Body of pancreas (tissue), 4 donors: Measurements from ENCODE around the gene SLC6A9. TPM values are rescaled to one million over a fixed set of nuclear protein-coding genes. Genes with fewer than 3 reads are reported as not detected.

ENCODE experiments used
- ATAC-seq: fragments of 150-250 bp; one replicate; pipeline ENCODE4 v1.9.1; 2016
- DNase-seq, 4 donors: peaks; one replicate each; pipeline ENCODE4 v3.0.0-alpha.2; 2019
- H3K27ac ChIP-seq, 4 donors: fragments of 200-600 bp; sonication (generic); 1 replicate in 3 of 4; 2 replicates in 1 of 4; pipeline versions ENCODE4 v1.5.1 to v1.6.1; 2016 to 2019; ENCODE audit warnings: mild to moderate bottlenecking in 1 of 4, mixed read lengths in 1 of 4, moderate library complexity in 1 of 4
- H3K27me3 ChIP-seq, 2 donors: fragments of 200-600 bp; sonication (generic); one replicate each; pipeline ENCODE4 v1.6.0; 2016; ENCODE audit warnings: mild to moderate bottlenecking in 1 of 2
- H3K36me3 ChIP-seq, 2 donors: fragments of 200-600 bp; sonication (generic); replicated peaks in 1 of 2; 2 replicates each; pipeline ENCODE4 v1.5.1; 2016; ENCODE audit warnings: low read depth in 2 of 2; ENCODE audit not compliant: insufficient read depth in 1 of 2
- H3K4me1 ChIP-seq: fragments of 200-600 bp; sonication (generic); one replicate; pipeline ENCODE4 v1.6.0; 2016
- H3K4me3 ChIP-seq, 2 donors: fragments of 200-600 bp; sonication (generic); 1 replicate in 1 of 2; 2 replicates in 1 of 2; pipeline ENCODE4 v1.5.1; 2016 to 2019
- H3K9me3 ChIP-seq, 3 donors: fragments of 200-600 bp; sonication (generic); 1 replicate in 2 of 3; 2 replicates in 1 of 3; pipeline ENCODE4 v1.5.1; 2016
- CTCF ChIP-seq, 7 experiments: fragments of 450-650 bp in 4 of 7; fragments of 200-600 bp in 3 of 7; sonication (generic) in 3 of 7; IDR thresholded peaks; one replicate each; pipeline ENCODE4 v1.5.1; 2016 to 2019; ENCODE audit warnings: antibody characterized with exemption in 7 of 7
- POLR2A ChIP-seq, 3 donors: fragments of 450-650 bp; IDR thresholded peaks; one replicate each; pipeline ENCODE4 v1.6.1; 2016; ENCODE audit warnings: antibody characterized with exemption in 3 of 3, mild to moderate bottlenecking in 2 of 3
- WGBS, 2 donors: methylation state at CpG; one replicate each; pipeline ENCODE4 v1.1.5; 2017; 5-methylcytosine and 5-hydroxymethylcytosine counted together
- intact Hi-C: fragments of 100-400 bp; cut with DNase I; formaldehyde crosslinking; loops from one replicate; pipeline ENCODE4 v1.15.1; 2023
- total RNA-seq, 2 donors: library from RNA; depleted of rRNA; stranded (reverse); fragments of >200 nt; gene quantifications; one replicate each; pipeline ENCODE4 v1.1.0, GENCODE V29; 2016

SLC6A9 gene
- total RNA-seq, 2 donors from 2014 or later: 2.3 to 4.6 TPM

- WGBS, 2 donors: 0% methylated on average over 4 to 10 of the region's 10 CpGs
- Histone ChIP-seq H3K9me3 (no peaks in the 10 kb centered on the region), H3K4me1 (peaks cover 19% of the 10 kb centered on the region), H3K36me3 (no peaks in the 10 kb centered on the region), H3K27ac (peak overlapping the region; percentile 79 to 89 (median 84)), H3K27me3 (no peaks in the 10 kb centered on the region), H3K4me3 (peak overlapping the region in 1 of 2 donors; percentile 38)
- ATAC-seq (no peak), DNase-seq (no peak)
- peak in 1 of 3 donors; percentile 68 for TF ChIP-seq POLR2A (IDR thresholded peaks at IDR 0.05)
- no peak for TF ChIP-seq CTCF (IDR thresholded peaks at IDR 0.05)
- intact Hi-C loops: no loop called here
Measured at GRCh38 chr1:43991200-43991475, 40.1 kb downstream of the SLC6A9 start.

GRCh38 chr1:43990271-43991199 is 40.7 kb downstream of the SLC6A9 start:
- 59 to 66% methylated on average over 10 to 19 of the region's 19 CpGs for WGBS, 2 donors
- no peaks in the 10 kb centered on the region for H3K9me3 ChIP-seq
- H3K36me3 ChIP-seq: no peaks in the 10 kb centered on the region
- DNase-seq: peak in 1 of 4 donors; percentile 32
- H3K4me1 ChIP-seq: peaks cover 19% of the 10 kb centered on the region
- no peaks in the 10 kb centered on the region for H3K27me3 ChIP-seq
- intact Hi-C loops: no loop called here
- H3K4me3 ChIP-seq: peak overlapping the region in 1 of 2 donors; percentile 38
- H3K27ac ChIP-seq: peak overlapping the region; percentile 79 to 89 (median 84)
- TF ChIP-seq POLR2A (IDR thresholded peaks at IDR 0.05): no peak
- TF ChIP-seq CTCF (IDR thresholded peaks at IDR 0.05): no peak
- no peak for ATAC-seq

GRCh38 chr1:43987159-43987902 is 43.9 kb downstream of the SLC6A9 start:
- H3K4me1 ChIP-seq: peaks cover 14% of the 10 kb centered on the region
- no peak for ATAC-seq
- no peak for TF ChIP-seq POLR2A (IDR thresholded peaks at IDR 0.05)
- no peak for TF ChIP-seq CTCF (IDR thresholded peaks at IDR 0.05)
- peak overlapping the region in 1 of 4 donors; percentile 16 for H3K27ac ChIP-seq
- peaks cover 0 to 2% of the 10 kb centered on the region in 2 donors for H3K36me3 ChIP-seq
- WGBS, 2 donors: 72 to 75% methylated on average over 6 of the region's 6 CpGs
- DNase-seq: no peak
- no peaks in the 10 kb centered on the region for H3K27me3 ChIP-seq
- intact Hi-C loops: no loop called here
- no peak overlapping the region for H3K4me3 ChIP-seq
- H3K9me3 ChIP-seq: no peaks in the 10 kb centered on the region

- peaks cover 0 to 2% of the 10 kb centered on the region in 2 donors for H3K36me3 ChIP-seq
- no peaks in the 10 kb centered on the region for H3K9me3 ChIP-seq
- peaks cover 10% of the 10 kb centered on the region for H3K4me1 ChIP-seq
- ATAC-seq: no peak
- 65 to 73% methylated on average over 6 of the region's 6 CpGs for WGBS, 2 donors
- TF ChIP-seq POLR2A (IDR thresholded peaks at IDR 0.05) (no peak), CTCF (IDR thresholded peaks at IDR 0.05) (no peak)
- no peak overlapping the region for H3K4me3 ChIP-seq
- no peak for DNase-seq
- H3K27ac ChIP-seq: no peak overlapping the region
- H3K27me3 ChIP-seq: no peaks in the 10 kb centered on the region
- intact Hi-C loops: no loop called here
Measured at GRCh38 chr1:43986712-43987111, 44.5 kb downstream of the SLC6A9 start.
